HepG2 (cell line): ENCODE results near the gene RGS6. TPM values are rescaled to one million over a fixed set of nuclear protein-coding genes. Genes with fewer than 3 reads are reported as not detected.

Source experiments
- ATAC-seq: fragments of 200-7000 bp; cut with Tn5 transposase; 3 replicates; pipeline ENCODE4 v1.9.1; 2020; ENCODE audit warnings: mild to moderate bottlenecking, moderate library complexity
- BruUV-seq: library from RNA; stranded (reverse); fragments of 400-500 nt; replicated peaks from 2 replicates; lab custom pipeline; 2021; lab: Mats Ljungman, UMichigan
- CTCF ChIA-PET: fragments of 300-600 bp; formaldehyde crosslinking; extraction: SDS; loops from one replicate; lab custom pipeline; 2021; ENCODE audit warnings: low total read pairs, inconsistent platforms, low intra/inter-chr PET ratio; lab: Yijun Ruan, JAX
- POLR2A ChIA-PET: fragments of 350-600 bp; sonication (Branson Sonifier 250); formaldehyde crosslinking; loops from one replicate; lab custom pipeline; 2020; ENCODE audit warnings: antibody characterized with exemption, inconsistent platforms; lab: Yijun Ruan, JAX
- DNase-seq: peaks from one replicate; pipeline ENCODE4 v3.0.0-alpha.2; 2015; ENCODE audit warnings: low spot score
- FAIRE-seq: peaks from 3 replicates; lab custom pipeline; 2011; peaks lifted over from hg19 to GRCh38; lab: Jason Lieb, UNC
- H2AFZ ChIP-seq: one replicate; pipeline ENCODE4 v1.6.1; 2011; ENCODE audit warnings: low read length, inconsistent platforms
- H3K27ac ChIP-seq: fragments of 300-600 bp; 3 replicates; pipeline ENCODE4 v1.8.0; 2011; ENCODE audit warnings: mixed run types, mild to moderate bottlenecking, mixed read lengths, low read length, inconsistent platforms; ENCODE audit not compliant: insufficient read depth; ENCODE audit errors: extremely low read length
- H3K27me3 ChIP-seq, 2 experiments: fragments of 200-600 bp in 1 of 2; 2 replicates in 1 of 2; 3 replicates in 1 of 2; pipeline versions ENCODE4 v1.6.0 to v1.8.0; 2011; ENCODE audit warnings: low read length in 2 of 2, mild to moderate bottlenecking in 2 of 2, moderate library complexity in 2 of 2, inconsistent platforms in 1 of 2; ENCODE audit not compliant: insufficient read depth in 2 of 2, control insufficient read depth in 1 of 2
- H3K36me3 ChIP-seq, 2 experiments: fragments of 200-600 bp in 1 of 2; replicated peaks in 1 of 2; 2 replicates in 1 of 2; 3 replicates in 1 of 2; pipeline versions ENCODE4 v1.5.1 to v1.8.0; 2011; ENCODE audit warnings: low read length in 2 of 2, inconsistent platforms in 1 of 2; ENCODE audit not compliant: insufficient read depth in 2 of 2, control insufficient read depth in 1 of 2
- H3K4me1 ChIP-seq: 2 replicates; pipeline ENCODE4 v1.5.1; 2012; ENCODE audit warnings: low read length, inconsistent platforms; ENCODE audit not compliant: insufficient read depth
- H3K4me2 ChIP-seq: 2 replicates; pipeline ENCODE4 v1.6.0; 2011; ENCODE audit warnings: low read depth, low read length, inconsistent platforms
- H3K4me3 ChIP-seq, 3 experiments: fragments of 200-600 bp in 1 of 3; sonication (generic), shearing (Covaris generic) in 1 of 3; replicated peaks in 1 of 3; 2 replicates each; pipeline ENCODE4 v1.5.1; 2011 to 2016; ENCODE audit warnings: low read length in 3 of 3, inconsistent platforms in 2 of 3, low read depth in 2 of 3, mild to moderate bottlenecking in 2 of 3, control low read depth in 1 of 3, mixed read lengths in 1 of 3; ENCODE audit not compliant: insufficient read depth in 1 of 3
- H3K79me2 ChIP-seq: one replicate; pipeline ENCODE4 v1.6.1; 2011; ENCODE audit warnings: low read length, inconsistent platforms; ENCODE audit not compliant: insufficient read depth
- H3K9ac ChIP-seq: 2 replicates; pipeline ENCODE4 v1.6.0; 2011; ENCODE audit warnings: mild to moderate bottlenecking, low read depth, low read length, inconsistent platforms; ENCODE audit not compliant: insufficient read depth
- H3K9me3 ChIP-seq: 2 replicates; pipeline ENCODE4 v1.5.1; 2012; ENCODE audit warnings: mild to moderate bottlenecking, low read length
- H4K20me1 ChIP-seq: 2 replicates; pipeline ENCODE4 v1.6.0; 2011; ENCODE audit warnings: inconsistent platforms, mild to moderate bottlenecking, low read length, moderate library complexity; ENCODE audit not compliant: insufficient read depth
- KLF11 ChIP-seq: IDR thresholded peaks from 2 replicates; pipeline ENCODE4 v1.6.1; 2016; ENCODE audit warnings: missing compliant biosample characterization
- NR2F1 ChIP-seq, 2 experiments: fragments of 450-650 bp in 1 of 2; formaldehyde crosslinking in 1 of 2; IDR thresholded peaks; 2 replicates each; pipeline versions ENCODE4 v1.5.0 to v1.6.1; 2016 to 2020; ENCODE audit warnings: mild to moderate bottlenecking in 1 of 2, missing compliant biosample characterization in 1 of 2, missing genetic modification reagents in 1 of 2, moderate library complexity in 1 of 2
- POGZ ChIP-seq: sonication (generic); formaldehyde crosslinking; IDR thresholded peaks from 2 replicates; pipeline ENCODE4 v1.4.0; 2020; ENCODE audit warnings: mild to moderate bottlenecking, missing genetic modification reagents
- PTBP1 ChIP-seq: fragments of 200-400 bp; formaldehyde crosslinking; IDR thresholded peaks from 2 replicates; pipeline ENCODE4 v1.6.1; 2018; ENCODE audit warnings: low read length, low read depth; ENCODE audit not compliant: poor library complexity, severe bottlenecking
- SMAD1 ChIP-seq: sonication (generic); formaldehyde crosslinking; IDR thresholded peaks from 2 replicates; pipeline ENCODE4 v1.4.0; 2020; ENCODE audit warnings: missing genetic modification reagents, low read depth, mild to moderate bottlenecking, borderline replicate concordance
- SMARCC2 ChIP-seq: fragments of 450-650 bp; IDR thresholded peaks from 2 replicates; pipeline ENCODE4 v1.6.1; 2017; ENCODE audit warnings: antibody characterized with exemption, mild to moderate bottlenecking
- ZNF274 ChIP-seq: sonication (generic); formaldehyde crosslinking; IDR thresholded peaks from 2 replicates; pipeline ENCODE4 v1.5.1; 2020; ENCODE audit warnings: mild to moderate bottlenecking, missing genetic modification reagents
- ZNF552 ChIP-seq: sonication (generic); formaldehyde crosslinking; IDR thresholded peaks from 2 replicates; pipeline ENCODE4 v1.9.0; 2022; ENCODE audit warnings: missing genetic modification reagents, mild to moderate bottlenecking, borderline replicate concordance
- ZNF563 ChIP-seq: sonication (generic); formaldehyde crosslinking; IDR thresholded peaks from 2 replicates; pipeline ENCODE4 v1.8.0; 2022; ENCODE audit warnings: mild to moderate bottlenecking, moderate library complexity, missing genetic modification reagents
- ZNF577 ChIP-seq: sonication (generic); formaldehyde crosslinking; IDR thresholded peaks from 2 replicates; pipeline ENCODE4 v1.4.0; 2020; ENCODE audit warnings: mild to moderate bottlenecking, low read depth, missing genetic modification reagents, borderline replicate concordance
- ZNF724P ChIP-seq: sonication (generic); formaldehyde crosslinking; IDR thresholded peaks from 2 replicates; pipeline ENCODE4 v1.8.0; 2022; ENCODE audit warnings: missing genetic modification reagents, borderline replicate concordance
- WGBS: methylation state at CpG from one replicate; pipeline ENCODE4 v1.1.6; 2017; ENCODE audit warnings: low lambda C conversion rate; 5-methylcytosine and 5-hydroxymethylcytosine counted together
- in situ Hi-C: cut with HindIII; loops from 2 replicates; pipeline ENCODE4 v1.10.0; 2017; ENCODE audit warnings: low pct_unique_long_range_greater_than_20kb; ENCODE audit not compliant: extremely low pct_ligation_motif_present
- intact Hi-C: fragments of 100-400 bp; cut with micrococcal nuclease; formaldehyde crosslinking; loops from one replicate; pipeline ENCODE4 v1.10.0; 2022; ENCODE audit not compliant: unreplicated experiment
- polyA plus RNA-seq, 8 experiments: library from polyadenylated mRNA; depleted of rRNA in 3 of 8; stranded (reverse) in 7 of 8; unstranded in 1 of 8; fragments of >200 nt; fragmentation: Illumina TruSeq in 4 of 8; extraction: Trizol in 4 of 8; gene quantifications; 2 replicates each; pipeline versions ENCODE4 v1.2.1 to v1.2.3, GENCODE V29; 2011 to 2016; ENCODE audit warnings: low read depth in 4 of 8, missing spikeins in 1 of 8, mixed read lengths in 1 of 8; ENCODE audit not compliant: insufficient read depth in 1 of 8
- total RNA-seq, 5 experiments: library from RNA; depleted of rRNA; stranded (reverse); fragments of >200 nt; fragmentation: Illumina TruSeq; extraction: Trizol; gene quantifications; 2 replicates each; pipeline ENCODE4 v1.2.3, GENCODE V29; 2016; ENCODE audit warnings: low read depth in 1 of 5
- TF ChIP-seq, protein P1 (sequence below): sonication (generic); formaldehyde crosslinking; IDR thresholded peaks from 2 replicates; pipeline ENCODE4 v1.8.0; 2022; ENCODE audit warnings: missing genetic modification reagents, mild to moderate bottlenecking, inconsistent platforms, borderline replicate concordance

RGS6 gene
- total and polyA plus RNA-seq, 2 of the 13 experiments (the other 11 are each of a cell fraction or from before 2014, with no cell fraction given) = not detected

DNA sequence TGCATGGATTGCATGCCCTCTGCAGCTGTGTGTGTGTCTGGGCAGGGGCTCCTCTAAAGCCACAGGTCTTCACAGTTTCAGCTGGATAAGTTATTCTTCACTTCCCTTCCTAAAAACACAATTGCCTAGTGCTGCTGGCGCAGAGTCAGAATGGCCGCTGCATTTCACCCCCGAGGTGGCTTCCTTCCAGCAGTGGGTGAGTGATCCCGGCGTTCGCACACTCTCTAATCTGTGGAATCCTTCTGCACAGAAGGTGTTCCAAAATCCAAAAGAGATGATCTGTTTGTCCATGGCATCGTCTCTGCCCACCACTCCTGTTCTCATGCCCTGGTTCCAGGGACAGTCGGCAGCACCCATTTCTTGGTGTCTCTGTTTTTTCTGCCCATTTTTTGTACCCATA lies 620.9 kb downstream of the RGS6 start:
- no peak overlapping the region for H3K4me3 ChIP-seq
- 40% methylated on average over 4 of the region's 8 CpGs for WGBS
- BruUV-seq = no TSS peak
- no peaks in the 10 kb centered on the region for H3K9me3 ChIP-seq
- no peaks in the 10 kb centered on the region for H3K79me2 ChIP-seq
- POLR2A ChIA-PET = no interaction called here
- DNase-seq (no peak), FAIRE-seq (no peak), ATAC-seq (no peak)
- H4K20me1 ChIP-seq = no peaks in the 10 kb centered on the region
- TF ChIP-seq ZNF724P (CRISPR knock-in tag) = no peak
- TF ChIP-seq, protein P1, sequence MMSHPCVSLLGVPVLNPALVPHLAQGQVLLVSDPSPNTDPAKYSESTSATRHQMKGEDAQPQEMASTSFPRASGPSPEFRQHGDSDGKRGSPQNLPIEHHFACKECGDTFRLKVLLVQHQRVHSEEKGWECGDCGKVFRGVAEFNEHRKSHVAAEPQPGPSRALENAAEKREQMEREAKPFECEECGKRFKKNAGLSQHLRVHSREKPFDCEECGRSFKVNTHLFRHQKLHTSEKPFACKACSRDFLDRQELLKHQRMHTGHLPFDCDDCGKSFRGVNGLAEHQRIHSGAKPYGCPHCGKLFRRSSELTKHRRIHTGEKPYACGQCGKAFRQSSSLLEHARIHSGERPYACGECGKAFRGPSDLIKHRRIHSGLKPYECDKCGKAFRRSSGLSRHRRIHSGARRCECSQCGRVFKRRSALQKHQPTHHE (CRISPR knock-in tag) = no peak
- TF ChIP-seq SMAD1 (CRISPR knock-in tag) = no peak
- no peak for TF ChIP-seq SMARCC2
- TF ChIP-seq NR2F1 (CRISPR knock-in tag; IDR thresholded peaks at IDR 0.05) = no peak
- no peak for TF ChIP-seq POGZ (CRISPR knock-in tag)
- no peak for TF ChIP-seq ZNF577 (CRISPR knock-in tag)
- no peak for TF ChIP-seq KLF11
- no peak for TF ChIP-seq ZNF552
- TF ChIP-seq ZNF274 (CRISPR knock-in tag) = no peak
- TF ChIP-seq ZNF563 (CRISPR knock-in tag) = no peak
- no peak for TF ChIP-seq PTBP1
- H3K4me2 ChIP-seq = no peak overlapping the region
- no peaks in the 10 kb centered on the region for H3K36me3 ChIP-seq
- no peak overlapping the region for H3K9ac ChIP-seq
- no peaks in the 10 kb centered on the region for H3K4me1 ChIP-seq
- in situ Hi-C loops (no loop called here), intact Hi-C loops (no loop called here)
- CTCF ChIA-PET = no interaction called here
- peaks cover 8 to 62% of the 10 kb centered on the region in 2 experiments for H3K27me3 ChIP-seq
- no peak overlapping the region for H3K27ac ChIP-seq
- H2AFZ ChIP-seq = no peak overlapping the region
